Stimulated activated CD4-positive, alpha-beta T cell treated with anti-CD3 and anti-CD28 coated beads, Interleukin-12 subunit alpha, Interleukin-12 subunit beta, amount 100 ng/mL, for 24 hours (primary cell): ENCODE results near the gene GALK2.
"Not testable (repeated sequence)": the region's sequence is repeated elsewhere in the genome, so short reads cannot be mapped to it uniquely, and the experiment has no call there.

ENCODE experiments used
- DNase-seq, 2 experiments: peaks; one replicate each; pipeline ENCODE4 v3.0.0-alpha.2; 2020; ENCODE audit warnings: low read depth in 2 of 2

Gene GALK2

DNA sequence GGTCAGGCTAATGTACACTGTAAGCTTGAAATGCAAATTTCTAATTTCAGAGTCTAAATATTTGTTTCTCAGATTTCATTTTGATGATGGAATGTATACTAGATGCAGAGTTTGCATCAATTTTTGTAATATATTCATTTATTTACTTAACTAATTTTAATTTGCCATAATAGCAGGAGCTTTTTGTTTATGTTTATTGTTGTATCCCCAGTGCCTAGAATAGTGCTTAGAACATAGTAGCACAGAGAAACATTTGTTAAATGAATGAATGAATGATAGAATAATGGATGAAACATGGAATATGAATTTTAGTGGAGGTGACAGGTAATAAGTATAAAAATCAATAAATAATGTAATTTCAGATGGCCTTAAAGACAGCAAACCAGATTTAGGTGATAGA, 5.2 kb upstream of the GALK2 start:
- no peak for DNase-seq

DNA sequence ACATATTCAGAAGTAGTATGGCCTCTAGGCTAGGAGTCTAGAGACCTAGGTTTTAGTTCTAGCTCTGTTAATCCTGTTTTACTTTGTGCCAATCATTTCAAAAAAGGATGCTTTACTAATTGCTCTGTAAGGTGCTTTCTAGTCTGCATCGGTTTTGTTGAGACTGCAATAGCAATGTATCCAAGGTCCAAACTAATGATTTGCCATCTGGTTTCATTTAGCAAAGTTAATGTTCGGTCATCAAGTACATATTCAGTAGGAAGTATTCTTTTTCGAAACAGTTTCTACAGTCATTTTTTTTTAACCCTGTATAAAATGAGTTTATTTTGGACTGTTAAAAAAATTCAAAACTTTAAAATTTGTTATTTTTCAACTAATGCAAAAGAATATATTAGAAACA, 2.0 kb upstream of the GALK2 start:
- DNase-seq = no peak

DNA sequence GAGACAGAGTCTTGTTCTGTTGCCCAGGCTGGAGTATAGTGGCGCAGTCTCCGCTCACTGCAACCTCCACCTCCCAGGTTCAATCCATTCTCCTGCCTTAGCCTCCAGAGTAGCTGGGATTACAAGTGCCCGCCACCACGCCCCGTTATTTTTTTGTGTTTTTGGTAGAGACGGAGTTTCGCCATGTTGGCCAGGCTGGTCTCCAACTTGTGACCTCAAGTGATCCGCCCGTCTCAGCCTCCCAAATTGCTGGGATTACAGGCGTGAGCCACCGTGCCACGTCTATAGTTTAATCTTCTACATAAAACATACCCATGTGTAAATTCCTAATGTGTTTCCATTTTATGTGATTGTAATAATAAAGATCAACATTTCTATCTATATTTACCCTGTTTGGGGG, 1.7 kb downstream of the GALK2 start:
- no peak for DNase-seq

GRCh38 chr15:49174902-49175301, 4.9 kb downstream of the GALK2 start:
- DNase-seq = no peak

GRCh38 chr15:49175582-49176397, 5.7 kb downstream of the GALK2 start:
- not testable (repeated sequence) for DNase-seq

- no peak for DNase-seq
Observed at GRCh38 chr15:49178497-49178896, 8.4 kb downstream of the GALK2 start.

DNA sequence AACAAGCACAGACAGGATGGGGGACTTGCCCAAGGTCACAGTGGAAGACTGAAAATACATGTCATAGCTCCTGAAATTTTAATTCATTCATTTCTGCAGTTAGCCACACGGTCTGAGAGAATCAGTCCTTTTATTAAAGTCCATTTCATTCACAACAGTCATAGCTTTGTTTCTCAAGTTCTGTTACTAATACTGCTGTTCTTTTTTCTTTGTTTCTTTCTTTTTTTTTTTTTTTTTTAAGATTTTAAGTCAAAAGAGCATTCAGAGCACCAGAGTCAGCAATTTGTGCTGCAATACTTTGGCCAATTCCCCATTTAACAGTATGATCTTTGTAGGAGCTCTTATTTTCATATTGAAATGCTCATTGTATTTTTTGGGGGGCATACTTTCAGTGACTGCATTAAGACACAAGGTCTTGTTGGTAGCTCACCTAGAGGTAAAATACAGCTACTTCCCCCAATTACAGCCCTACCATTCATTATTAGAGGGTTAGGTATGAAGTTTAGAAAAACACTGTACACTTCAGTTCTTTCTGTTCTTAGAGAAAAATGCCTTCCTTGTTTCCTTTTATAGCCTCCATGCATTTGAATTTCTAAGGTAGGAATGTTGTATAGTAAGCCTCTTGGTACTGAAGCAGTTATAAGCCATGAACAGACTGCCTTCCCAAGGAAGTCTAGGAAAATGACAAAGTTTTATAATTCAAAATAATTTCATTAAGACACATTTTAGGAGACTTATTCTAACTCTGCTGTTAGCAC, 9.6 kb downstream of the GALK2 start:
- no peak for DNase-seq

- no peak for DNase-seq
Observed at GRCh38 chr15:49182128-49182527, 12.1 kb downstream of the GALK2 start.

DNA sequence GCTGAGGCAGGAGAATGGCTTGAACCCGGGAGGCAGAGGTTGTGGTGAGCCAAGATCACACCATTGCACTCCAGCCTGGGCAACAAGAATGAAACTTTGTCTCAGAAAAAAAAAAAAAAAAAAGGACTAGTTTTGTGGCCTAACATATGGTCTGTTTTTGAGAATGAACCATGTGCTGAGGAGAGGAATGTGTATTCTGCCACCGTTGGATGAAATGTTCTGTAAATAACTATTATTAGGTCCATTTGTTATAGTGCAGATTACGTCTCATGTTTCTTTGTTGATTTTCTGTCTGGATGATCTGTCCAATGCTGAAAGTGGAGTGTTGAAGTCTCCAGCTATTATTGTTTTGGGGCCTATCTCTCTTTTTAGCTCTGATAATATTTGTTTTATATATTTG, 13.7 kb downstream of the GALK2 start:
- DNase-seq = not testable (repeated sequence)

GRCh38 chr15:49185473-49185872, 15.4 kb downstream of the GALK2 start:
- DNase-seq = no peak

GRCh38 chr15:49187549-49188245, 17.6 kb downstream of the GALK2 start:
- no peak for DNase-seq

DNA sequence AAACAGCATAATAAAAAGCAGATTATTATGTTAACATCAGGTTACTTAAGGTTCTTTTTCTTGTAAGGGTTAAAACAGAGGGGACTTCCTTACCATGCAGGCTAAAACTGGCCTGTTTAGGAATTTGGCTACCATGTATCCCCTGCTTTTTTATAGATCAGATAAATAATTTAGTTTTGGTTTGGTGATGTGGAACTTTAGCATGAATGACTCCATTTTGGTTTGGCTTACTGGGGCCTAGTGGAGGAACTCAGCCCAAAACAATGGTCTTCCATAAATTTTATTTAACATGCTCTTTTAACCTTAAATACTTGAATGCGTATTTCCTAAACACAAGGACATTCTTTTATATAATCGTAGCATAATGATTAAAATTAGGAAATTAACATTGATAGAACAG, 18.9 kb downstream of the GALK2 start:
- no peak for DNase-seq

GRCh38 chr15:49189631-49190030, 19.6 kb downstream of the GALK2 start:
- no peak for DNase-seq

DNA sequence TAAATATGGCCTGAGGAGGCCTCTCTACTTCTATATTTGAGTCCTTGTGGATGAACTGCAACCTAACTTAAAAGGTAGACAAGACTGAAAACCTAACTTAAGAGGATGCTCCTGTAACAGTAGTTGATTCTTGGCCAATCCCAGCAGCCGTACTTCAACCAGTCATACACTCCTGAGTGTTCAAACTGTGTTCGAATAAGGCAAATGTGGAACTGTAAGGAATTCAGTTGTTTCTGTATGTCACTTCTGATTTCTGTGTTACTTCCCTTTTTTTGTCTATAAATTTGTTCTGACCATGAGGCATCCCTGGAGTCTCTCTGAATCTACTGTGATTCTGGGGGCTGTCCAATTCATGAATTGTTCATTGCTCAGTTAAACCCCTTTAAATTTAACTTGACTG, 20.5 kb downstream of the GALK2 start:
- no peak for DNase-seq

- DNase-seq = no peak
Observed at GRCh38 chr15:49191892-49192291, 21.8 kb downstream of the GALK2 start.

- no peak for DNase-seq
Observed at GRCh38 chr15:49196856-49197255, 26.8 kb downstream of the GALK2 start.

DNA sequence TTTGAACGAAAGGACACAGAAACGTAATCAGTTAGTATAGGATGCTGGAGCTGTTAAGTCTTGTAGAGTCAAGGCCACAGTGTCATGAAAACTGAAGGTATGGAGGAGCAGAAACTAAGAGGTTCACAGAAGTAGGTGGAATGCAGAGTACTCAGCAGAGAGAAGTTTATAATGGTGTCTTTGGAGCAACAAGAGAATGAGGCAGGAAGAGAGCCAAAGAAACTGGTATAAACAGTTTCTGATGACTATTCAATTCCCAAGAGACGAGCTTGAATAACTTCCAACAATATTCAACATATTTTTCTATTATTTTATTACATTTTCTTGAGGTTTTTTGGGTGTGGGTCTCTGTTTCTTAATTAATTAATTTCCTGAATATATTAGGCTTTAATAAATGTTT, 29.6 kb downstream of the GALK2 start:
- no peak for DNase-seq

DNA sequence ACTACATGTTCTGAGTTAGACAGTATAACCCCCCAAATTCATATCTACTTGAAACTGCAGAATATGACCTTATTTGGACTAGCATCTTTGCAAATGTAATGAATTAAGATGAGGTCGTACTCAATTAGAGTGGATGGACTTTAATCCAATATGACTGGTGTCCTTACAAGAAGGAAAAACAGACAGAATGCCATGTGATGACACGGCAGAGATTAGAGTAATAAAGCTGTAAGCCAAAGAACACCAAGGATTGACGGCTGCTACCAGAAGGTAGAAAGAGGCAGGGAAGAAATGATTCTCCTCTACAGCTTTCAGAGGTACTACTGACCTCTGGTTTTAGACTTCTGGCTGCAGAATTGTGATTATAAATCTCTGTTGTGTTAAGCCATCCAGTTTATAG, 30.3 kb downstream of the GALK2 start:
- DNase-seq = no peak

GRCh38 chr15:49208102-49208501, 38.1 kb downstream of the GALK2 start:
- DNase-seq = not testable (repeated sequence)

DNA sequence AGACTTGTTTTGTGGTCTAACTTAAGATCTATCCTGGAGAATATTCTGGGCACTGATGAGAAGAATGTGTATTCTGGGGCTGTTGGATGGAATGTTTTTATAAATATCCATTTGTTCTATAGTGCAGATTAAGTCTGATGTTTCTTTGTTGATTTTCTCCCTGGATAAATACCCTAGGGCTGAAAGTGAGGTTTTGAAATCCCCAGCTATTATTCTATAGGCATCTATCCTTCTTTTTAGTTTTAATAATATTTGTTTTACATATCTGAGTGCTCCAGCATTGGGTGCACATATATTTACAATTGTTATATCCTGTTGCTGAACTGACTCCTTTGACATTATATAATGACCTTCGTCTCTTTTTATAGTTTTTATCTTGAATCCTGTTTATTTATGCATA, 42.9 kb downstream of the GALK2 start:
- DNase-seq = no peak

DNA sequence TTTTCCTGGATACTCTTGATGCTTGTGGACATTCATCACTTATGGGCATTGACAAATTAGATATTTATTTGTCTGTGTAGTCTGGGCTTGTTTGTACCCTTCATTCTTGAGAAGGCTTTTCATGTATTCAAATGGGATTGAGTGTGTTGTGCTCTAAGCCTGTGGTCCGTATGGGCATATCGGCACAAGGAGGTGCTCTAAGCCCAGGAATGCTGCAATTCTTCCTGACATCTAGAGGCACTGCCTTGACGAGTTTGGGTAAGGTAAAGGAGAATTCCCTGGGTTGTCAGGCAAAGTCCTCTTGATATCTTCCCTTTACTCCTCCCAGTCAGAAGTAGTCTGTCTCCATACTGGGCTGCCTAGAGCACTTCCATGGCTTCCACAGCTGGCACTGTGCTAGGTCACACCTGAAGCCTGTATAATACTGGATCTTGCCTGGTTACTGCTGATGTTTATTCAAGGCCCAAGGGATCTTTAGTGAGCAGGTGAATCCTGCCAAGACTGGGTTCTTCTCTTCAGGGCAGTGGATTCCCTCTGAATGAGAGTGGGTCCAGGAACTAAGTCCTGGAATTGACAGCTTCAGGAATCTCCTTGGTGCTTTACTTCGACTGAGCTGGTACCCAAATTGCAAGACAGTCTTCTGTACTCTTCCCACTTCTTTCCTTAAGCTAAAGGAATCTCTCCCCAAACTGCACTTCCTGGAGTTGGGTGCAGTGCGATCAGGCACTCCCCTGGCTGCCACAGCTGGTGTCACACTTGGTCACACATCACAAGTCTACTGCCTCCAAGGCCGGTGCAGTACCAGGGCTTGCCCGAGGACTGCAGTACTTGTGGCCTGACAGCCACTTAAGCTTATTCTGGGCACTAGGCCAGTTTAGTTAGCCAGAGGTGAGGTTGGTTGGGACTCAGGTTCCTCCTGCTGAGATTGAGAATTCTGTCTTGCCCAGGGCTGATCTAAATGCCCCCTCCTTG, 46.0 kb downstream of the GALK2 start:
- DNase-seq = no peak
